Colonic mucosa (tissue), 4 donors: ENCODE data around the gene CLDND1. TPM values are rescaled to one million over a fixed set of nuclear protein-coding genes. Genes with fewer than 3 reads are reported as not detected.

Experiments
- DNase-seq: peaks from one replicate; pipeline ENCODE4 v3.0.0-alpha.2; 2020
- H3K27ac ChIP-seq: fragments of 200-600 bp; one replicate; pipeline ENCODE4 v1.8.0; 2021
- H3K27me3 ChIP-seq: fragments of 200-600 bp; one replicate; pipeline ENCODE4 v1.8.0; 2021
- H3K36me3 ChIP-seq: fragments of 200-600 bp; one replicate; pipeline ENCODE4 v1.8.0; 2021
- H3K4me1 ChIP-seq: fragments of 200-600 bp; one replicate; pipeline ENCODE4 v1.8.0; 2021; ENCODE audit warnings: mild to moderate bottlenecking
- H3K4me3 ChIP-seq: fragments of 200-600 bp; one replicate; pipeline ENCODE4 v1.8.0; 2021
- H3K9ac ChIP-seq, 2 donors: one replicate each; pipeline ENCODE4 v1.7.0; 2013; ENCODE audit warnings: control low read depth in 2 of 2, low read depth in 2 of 2, low read length in 2 of 2
- H3K9me3 ChIP-seq: fragments of 200-600 bp; one replicate; pipeline ENCODE4 v1.8.0; 2021
- CTCF ChIP-seq: fragments of 200-600 bp; IDR thresholded peaks from one replicate; pipeline ENCODE4 v1.8.0; 2022; ENCODE audit warnings: antibody characterized with exemption, mild to moderate bottlenecking
- intact Hi-C: fragments of 100-400 bp; cut with DNase I; formaldehyde crosslinking; loops from one replicate; pipeline ENCODE4 v1.14.1; 2022
- total RNA-seq, 2 donors: library from RNA; stranded (reverse); fragmentation: NEBNext Ultra II Directional in 1 of 2; extraction: Animal tissue kit (Norgen Biotek cat#: 25700) in 1 of 2; gene quantifications; one replicate each; pipeline ENCODE4 v1.2.1, GENCODE V29; 2021
- donor health status: healthy.
- donor health status: DM: no; HTN: no; CAD: no.
- donor health status: DM: no; HTN: no; CAD: no.

The CLDND1 gene
- total RNA-seq, 2 donors from 2014 or later: 42.3 to 97.8 TPM

- no peaks in the 10 kb centered on the region for H3K36me3 ChIP-seq
- intact Hi-C loops: no loop called here
- no peak for DNase-seq
- H3K9ac ChIP-seq: no peak overlapping the region
- no peak overlapping the region for H3K4me3 ChIP-seq
- H3K4me1 ChIP-seq: no peaks in the 10 kb centered on the region
- TF ChIP-seq CTCF: no peak
- H3K27me3 ChIP-seq: no peaks in the 10 kb centered on the region
- H3K9me3 ChIP-seq: no peaks in the 10 kb centered on the region
- H3K27ac ChIP-seq: no peak overlapping the region
These were observed 31.1 kb upstream of the CLDND1 start for GRCh38 chr3:98553753-98554152.

- H3K27ac ChIP-seq: peak overlapping the region; percentile 44
- intact Hi-C loops: no loop called here
- no peak overlapping the region for H3K4me3 ChIP-seq
- TF ChIP-seq CTCF: no peak
- no peak overlapping the region for H3K9ac ChIP-seq
- no peaks in the 10 kb centered on the region for H3K36me3 ChIP-seq
- H3K9me3 ChIP-seq: no peaks in the 10 kb centered on the region
- no peaks in the 10 kb centered on the region for H3K4me1 ChIP-seq
- H3K27me3 ChIP-seq: no peaks in the 10 kb centered on the region
- no peak for DNase-seq
These were observed 30.4 kb upstream of the CLDND1 start for GRCh38 chr3:98553021-98553563.

GRCh38 chr3:98552232-98553020 lies 29.7 kb upstream of the CLDND1 start:
- intact Hi-C loops: no loop called here
- Histone ChIP-seq H3K4me3 (no peak overlapping the region), H3K27me3 (no peaks in the 10 kb centered on the region), H3K9me3 (no peaks in the 10 kb centered on the region), H3K36me3 (no peaks in the 10 kb centered on the region), H3K4me1 (no peaks in the 10 kb centered on the region), H3K9ac (no peak overlapping the region), H3K27ac (peak overlapping the region; percentile 44)
- no peak for DNase-seq
- TF ChIP-seq CTCF: no peak

- intact Hi-C loops: no loop called here
- no peaks in the 10 kb centered on the region for H3K4me1 ChIP-seq
- H3K36me3 ChIP-seq: no peaks in the 10 kb centered on the region
- peak overlapping the region; percentile 44 for H3K27ac ChIP-seq
- no peaks in the 10 kb centered on the region for H3K27me3 ChIP-seq
- no peak overlapping the region for H3K4me3 ChIP-seq
- DNase-seq: no peak
- TF ChIP-seq CTCF: no peak
- H3K9me3 ChIP-seq: no peaks in the 10 kb centered on the region
- H3K9ac ChIP-seq: no peak overlapping the region
These were observed 29.1 kb upstream of the CLDND1 start for GRCh38 chr3:98551754-98552153.

- TF ChIP-seq CTCF: no peak
These were observed 28.5 kb upstream of the CLDND1 start for GRCh38 chr3:98551236-98551635.

More at GRCh38 chr3:98551236-98551635, 28.5 kb upstream of the CLDND1 start:
- no peaks in the 10 kb centered on the region for H3K9me3 ChIP-seq
- H3K36me3 ChIP-seq: no peaks in the 10 kb centered on the region
- intact Hi-C loops: no loop called here
- no peaks in the 10 kb centered on the region for H3K4me1 ChIP-seq
- no peak overlapping the region for H3K27ac ChIP-seq
- H3K9ac ChIP-seq: no peak overlapping the region
- H3K27me3 ChIP-seq: no peaks in the 10 kb centered on the region
- H3K4me3 ChIP-seq: no peak overlapping the region
- no peak for DNase-seq
